Vagina (tissue), 2 donors: ENCODE data around the gene CD86.

Source experiments
- CTCF ChIP-seq, 3 experiments: fragments of 450-650 bp in 2 of 3; fragments of 200-600 bp in 1 of 3; sonication (generic) in 1 of 3; IDR thresholded peaks; one replicate each; pipeline ENCODE4 v1.5.1; 2017 to 2019; ENCODE audit warnings: antibody characterized with exemption in 3 of 3, mild to moderate bottlenecking in 2 of 3, moderate library complexity in 2 of 3
- POLR2A ChIP-seq, 2 donors: fragments of 450-650 bp; IDR thresholded peaks; one replicate each; pipeline ENCODE4 v1.6.1; 2017; ENCODE audit warnings: antibody characterized with exemption in 2 of 2, mild to moderate bottlenecking in 2 of 2, moderate library complexity in 2 of 2

DNA sequence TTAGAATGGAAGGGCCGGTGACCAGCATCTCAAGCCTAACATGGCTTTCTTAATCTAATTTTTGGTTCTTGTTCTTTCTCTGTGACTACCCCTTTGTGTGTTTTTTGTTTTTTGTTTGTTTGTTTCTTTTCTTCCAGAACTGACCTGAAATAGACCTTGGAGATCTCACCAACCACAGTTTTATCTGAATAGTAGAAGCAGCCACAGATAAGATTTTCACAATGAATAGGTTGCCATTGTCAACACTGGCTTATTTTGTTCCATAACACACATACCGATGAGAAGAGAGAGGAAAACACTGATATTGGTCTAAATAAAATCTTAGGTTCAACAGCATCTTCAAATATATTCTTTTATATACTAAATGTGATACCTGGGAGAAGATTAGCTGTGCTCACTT lies 44.7 kb upstream of the CD86 start:
- TF ChIP-seq POLR2A (IDR thresholded peaks at IDR 0.05), result no peak
- no peak for TF ChIP-seq CTCF (IDR thresholded peaks at IDR 0.05)
